GM12878 (cell line): Measurements from ENCODE around the gene LGI4. TPM values are rescaled to one million over a fixed set of nuclear protein-coding genes. Genes with fewer than 3 reads are reported as not detected.
A peak's percentile ranks its signal among the peaks of the same experiment; 100 is the strongest.

Source experiments
- BCL11A ChIP-seq: IDR thresholded peaks from 2 replicates; pipeline ENCODE4 v1.6.1; 2011; ENCODE audit warnings: low read depth, low read length
- CUX1 ChIP-seq: IDR thresholded peaks from 2 replicates; pipeline ENCODE4 v1.6.1; 2012; ENCODE audit warnings: improper control_type of control experiment, low read depth, low read length; ENCODE audit not compliant: insufficient replicate concordance
- E2F8 ChIP-seq: fragments of 450-650 bp; IDR thresholded peaks from 2 replicates; pipeline ENCODE4 v1.6.1; 2018; ENCODE audit warnings: mild to moderate bottlenecking, low read depth, moderate library complexity; ENCODE audit not compliant: partially characterized antibody
- EGR1 ChIP-seq, 2 experiments: IDR thresholded peaks; 1 replicate in 1 of 2; 2 replicates in 1 of 2; pipeline ENCODE4 v1.6.1; 2011 to 2012; ENCODE audit warnings: low read depth in 2 of 2, low read length in 2 of 2, borderline replicate concordance in 1 of 2, mild to moderate bottlenecking in 1 of 2, moderate library complexity in 1 of 2
- ESRRA ChIP-seq: IDR thresholded peaks from 2 replicates; pipeline ENCODE4 v1.6.1; 2012; ENCODE audit warnings: mild to moderate bottlenecking, low read length, improper control_type of control experiment
- GABPA ChIP-seq: IDR thresholded peaks from 2 replicates; pipeline ENCODE4 v1.6.1; 2014; ENCODE audit warnings: antibody characterized with exemption, low read depth, mild to moderate bottlenecking, inconsistent platforms
- HDAC6 ChIP-seq: fragments of 200-600 bp; sonication (generic); IDR thresholded peaks from one replicate; pipeline ENCODE4 v1.8.0; 2017; ENCODE audit warnings: antibody characterized with exemption; ENCODE audit not compliant: unreplicated experiment
- KAT2A ChIP-seq: conservative IDR thresholded peaks from 2 replicates; pipeline ENCODE4 v1.6.1; 2011; ENCODE audit warnings: low read depth, low read length; ENCODE audit not compliant: control insufficient read depth
- POLR2AphosphoS2 ChIP-seq: IDR thresholded peaks from 2 replicates; pipeline ENCODE4 v1.6.1; 2011; ENCODE audit warnings: low read depth, mild to moderate bottlenecking, low read length, improper control_type of control experiment, moderate library complexity
- RBBP5 ChIP-seq: fragments of 200-600 bp; sonication (generic); conservative IDR thresholded peaks from 2 replicates; pipeline ENCODE4 v1.6.1; 2016
- RUNX3 ChIP-seq: IDR thresholded peaks from 2 replicates; pipeline ENCODE4 v1.6.1; 2012; ENCODE audit warnings: low read length, inconsistent platforms
- SMAD1 ChIP-seq: fragments of 450-650 bp; IDR thresholded peaks from 2 replicates; pipeline ENCODE4 v1.6.1; 2018; ENCODE audit warnings: mild to moderate bottlenecking, low read depth; ENCODE audit not compliant: partially characterized antibody
- SP1 ChIP-seq: IDR thresholded peaks from one replicate; pipeline ENCODE4 v1.6.1; 2011; ENCODE audit warnings: low read depth, low read length
- SPI1 ChIP-seq: IDR thresholded peaks from 2 replicates; pipeline ENCODE4 v1.6.1; 2011; ENCODE audit warnings: low read depth, mild to moderate bottlenecking, low read length, moderate library complexity, borderline replicate concordance; ENCODE audit not compliant: insufficient read depth
- SREBF2 ChIP-seq: IDR thresholded peaks from 2 replicates; pipeline ENCODE4 v1.6.1; 2012; ENCODE audit warnings: mild to moderate bottlenecking, low read length
- SUZ12 ChIP-seq: fragments of 200-600 bp; sonication (generic); IDR thresholded peaks from one replicate; pipeline ENCODE4 v1.6.1; 2018; ENCODE audit warnings: antibody characterized with exemption, mild to moderate bottlenecking; ENCODE audit not compliant: unreplicated experiment
- TAF1 ChIP-seq: IDR thresholded peaks from 2 replicates; pipeline ENCODE4 v1.6.1; 2011; ENCODE audit warnings: mild to moderate bottlenecking, low read depth, low read length, borderline replicate concordance
- TARDBP ChIP-seq: IDR thresholded peaks from 2 replicates; pipeline ENCODE4 v1.6.1; 2016; ENCODE audit warnings: borderline replicate concordance
- YBX1 ChIP-seq: fragments of 450-650 bp; IDR thresholded peaks from 2 replicates; pipeline ENCODE4 v1.6.1; 2016; ENCODE audit warnings: antibody characterized with exemption
- ZBTB4 ChIP-seq: fragments of 450-650 bp; formaldehyde crosslinking; IDR thresholded peaks from 2 replicates; pipeline ENCODE4 v1.4.0; 2022; ENCODE audit warnings: mild to moderate bottlenecking, moderate library complexity
- polyA plus RNA-seq, 11 experiments: library from polyadenylated mRNA; depleted of rRNA in 4 of 11; unstranded in 6 of 11; stranded (reverse) in 5 of 11; fragments of >200 nt; fragmentation: Nextera tagmentation in 4 of 11; fragmentation: Illumina TruSeq in 1 of 11; extraction: Ambion mirVana in 4 of 11; extraction: Trizol in 1 of 11; gene quantifications; 1 replicate in 1 of 11; 2 replicates in 10 of 11; pipeline versions ENCODE4 v1.2.1 to v1.2.3, GENCODE V29; 2011 to 2016; ENCODE audit warnings: inconsistent platforms in 2 of 11, missing spikeins in 2 of 11, low read depth in 1 of 11
- total RNA-seq, 4 experiments: library from RNA; depleted of rRNA in 3 of 4; stranded (reverse); fragments of >200 nt in 3 of 4; fragmentation: Illumina TruSeq in 1 of 4; extraction: Trizol in 1 of 4; gene quantifications; 2 replicates each; pipeline versions ENCODE4 v1.2.1 to v1.2.3, GENCODE V29; 2013 to 2021

The LGI4 gene
- total and polyA plus RNA-seq, 10 of the 15 experiments (the other 5 are each of a cell fraction or from before 2014, with no cell fraction given): 0.11 TPM; not detected in 9

GRCh38 chr19:35160629-35161433 lies 26.0 kb upstream of the LGI4 start (continued):
- TF ChIP-seq E2F8: no peak
- TF ChIP-seq SREBF2: no peak
- no peak for TF ChIP-seq RBBP5
- peak; percentile 53; the same call in 1 of the 2 replicates for TF ChIP-seq BCL11A
- no peak for TF ChIP-seq KAT2A
- TF ChIP-seq YBX1: no peak
- no peak for TF ChIP-seq TAF1
- peak; percentile 34 for TF ChIP-seq CUX1
- no peak for TF ChIP-seq RUNX3
- TF ChIP-seq ZBTB4: no peak
- TF ChIP-seq HDAC6: no peak
- TF ChIP-seq EGR1 (IDR thresholded peaks at IDR 0.05; ENCODE audit: borderline replicate concordance in 1 of 2, low read depth in 2 of 2, low read length in 2 of 2): no peak
- TF ChIP-seq ESRRA: no peak
- TF ChIP-seq TARDBP: no peak
- no peak for TF ChIP-seq SUZ12
- no peak for TF ChIP-seq GABPA
- TF ChIP-seq SP1: no peak
- no peak for TF ChIP-seq SMAD1
- TF ChIP-seq POLR2AphosphoS2: no peak
- TF ChIP-seq SPI1: no peak
- TF ChIP-seq, all 136 proteins: peak for 18
